Measurements from ENCODE around the gene AHDC1. TPM values are rescaled to one million over a fixed set of nuclear protein-coding genes. Genes with fewer than 3 reads are reported as not detected.

Gene AHDC1
- total and polyA plus RNA-seq, 7 donors = 1.8 to 34.1 (median 12.1) TPM

DNA sequence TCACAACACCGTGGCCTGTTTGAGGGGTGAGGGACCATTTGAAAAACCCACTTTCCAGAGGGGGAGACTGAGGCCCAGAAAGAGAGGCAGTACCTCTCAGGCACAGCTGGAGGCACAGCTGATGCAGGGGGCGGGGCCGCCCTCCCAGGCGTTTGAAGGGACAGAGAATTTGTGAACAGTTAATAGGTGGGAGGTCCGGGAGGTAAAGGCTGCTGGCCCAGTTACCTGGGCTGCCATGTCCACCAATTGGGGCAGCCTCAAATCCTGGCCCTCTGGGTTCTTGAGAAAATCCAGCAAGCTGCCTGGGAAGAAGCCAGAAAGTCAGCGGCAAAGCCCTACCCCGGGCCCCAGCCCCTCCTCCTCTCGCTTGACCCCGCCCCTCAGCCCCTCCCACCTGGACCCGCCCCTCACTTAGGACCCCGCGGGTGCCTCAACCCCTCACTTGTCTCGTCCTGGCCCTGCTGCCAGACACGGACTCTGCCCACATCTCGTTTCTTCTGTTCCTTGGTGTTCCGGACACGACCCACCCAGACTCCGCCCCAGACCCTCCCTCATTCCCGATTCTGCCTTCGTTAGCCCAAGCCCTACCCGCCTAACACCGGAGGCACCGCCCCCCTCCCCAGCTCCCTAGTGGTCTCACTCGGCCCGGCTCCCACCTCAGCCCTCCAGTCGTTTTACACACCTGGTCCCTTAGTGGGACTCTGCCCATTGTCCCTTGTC, 10.8 kb upstream of the AHDC1 start:
- peaks cover 0 to 10% (median 7%) of the 10 kb centered on the region in 4 donors for H3K4me1 ChIP-seq
- H3K27me3 ChIP-seq = no peaks in the 10 kb centered on the region
- H3K36me3 ChIP-seq = no peaks in the 10 kb centered on the region
- H3K27ac ChIP-seq = no peak overlapping the region
- no peak overlapping the region for H3K4me3 ChIP-seq
- TF ChIP-seq, protein P1, sequence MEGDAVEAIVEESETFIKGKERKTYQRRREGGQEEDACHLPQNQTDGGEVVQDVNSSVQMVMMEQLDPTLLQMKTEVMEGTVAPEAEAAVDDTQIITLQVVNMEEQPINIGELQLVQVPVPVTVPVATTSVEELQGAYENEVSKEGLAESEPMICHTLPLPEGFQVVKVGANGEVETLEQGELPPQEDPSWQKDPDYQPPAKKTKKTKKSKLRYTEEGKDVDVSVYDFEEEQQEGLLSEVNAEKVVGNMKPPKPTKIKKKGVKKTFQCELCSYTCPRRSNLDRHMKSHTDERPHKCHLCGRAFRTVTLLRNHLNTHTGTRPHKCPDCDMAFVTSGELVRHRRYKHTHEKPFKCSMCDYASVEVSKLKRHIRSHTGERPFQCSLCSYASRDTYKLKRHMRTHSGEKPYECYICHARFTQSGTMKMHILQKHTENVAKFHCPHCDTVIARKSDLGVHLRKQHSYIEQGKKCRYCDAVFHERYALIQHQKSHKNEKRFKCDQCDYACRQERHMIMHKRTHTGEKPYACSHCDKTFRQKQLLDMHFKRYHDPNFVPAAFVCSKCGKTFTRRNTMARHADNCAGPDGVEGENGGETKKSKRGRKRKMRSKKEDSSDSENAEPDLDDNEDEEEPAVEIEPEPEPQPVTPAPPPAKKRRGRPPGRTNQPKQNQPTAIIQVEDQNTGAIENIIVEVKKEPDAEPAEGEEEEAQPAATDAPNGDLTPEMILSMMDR (IDR thresholded peaks at IDR 0.05) = no peak
- TF ChIP-seq POLR2A (IDR thresholded peaks at IDR 0.05) = no peak
- no peak for TF ChIP-seq POLR2AphosphoS5 (IDR thresholded peaks at IDR 0.05)
- no peak for TF ChIP-seq EP300 (IDR thresholded peaks at IDR 0.05)
- DNase-seq = no peak
- no peaks in the 10 kb centered on the region for H3K9me3 ChIP-seq
- WGBS, 2 donors = 26 to 45% methylated on average over 26 of the region's 26 CpGs
- intact Hi-C loops (cut with DNase I) = no loop called here

GRCh38 chr1:27614043-27614624, 10.2 kb upstream of the AHDC1 start:
- DNase-seq = no peak
- Histone ChIP-seq H3K4me1 (peaks cover 0 to 10% (median 7%) of the 10 kb centered on the region in 4 donors), H3K27me3 (no peaks in the 10 kb centered on the region), H3K27ac (no peak overlapping the region), H3K36me3 (no peaks in the 10 kb centered on the region), H3K9me3 (no peaks in the 10 kb centered on the region), H3K4me3 (no peak overlapping the region)
- intact Hi-C loops (cut with DNase I) = no loop called here
- no peak for TF ChIP-seq EP300 (IDR thresholded peaks at IDR 0.05)
- TF ChIP-seq POLR2A (IDR thresholded peaks at IDR 0.05) = no peak
- TF ChIP-seq, protein P1 (IDR thresholded peaks at IDR 0.05) = no peak
- no peak for TF ChIP-seq POLR2AphosphoS5 (IDR thresholded peaks at IDR 0.05)
- WGBS, 2 donors = 70 to 79% methylated on average over 16 of the region's 16 CpGs

DNA sequence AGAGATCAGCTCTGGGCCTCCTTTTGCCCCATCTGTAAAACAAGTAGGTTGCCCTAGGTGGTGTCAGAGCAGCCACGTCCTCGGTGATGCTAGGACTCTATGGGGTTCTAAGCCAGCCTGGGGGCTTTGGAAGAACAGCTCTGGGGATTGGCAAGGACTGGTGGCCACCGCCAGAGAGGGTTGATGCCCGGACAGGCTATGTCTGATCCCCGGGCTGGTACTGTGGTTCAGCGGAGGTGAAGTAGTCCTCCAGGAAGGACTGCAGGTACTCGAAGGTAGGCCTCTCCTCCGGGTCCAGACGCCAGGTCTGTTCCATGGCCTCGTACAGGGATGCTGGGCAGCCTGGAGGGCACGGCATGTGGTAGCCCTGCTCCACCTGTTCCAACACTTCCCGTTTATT, 8.8 kb upstream of the AHDC1 start:
- DNase-seq = no peak
- H3K4me1 ChIP-seq = peaks cover 0 to 10% (median 7%) of the 10 kb centered on the region in 4 donors
- intact Hi-C loops (cut with DNase I) = no loop called here
- no peak overlapping the region for H3K27ac ChIP-seq
- WGBS, 2 donors = 87 to 93% methylated on average over 12 of the region's 12 CpGs
- no peaks in the 10 kb centered on the region for H3K9me3 ChIP-seq
- H3K27me3 ChIP-seq = no peaks in the 10 kb centered on the region
- TF ChIP-seq, protein P1 (IDR thresholded peaks at IDR 0.05) = no peak
- TF ChIP-seq EP300 (IDR thresholded peaks at IDR 0.05) = no peak
- TF ChIP-seq POLR2AphosphoS5 (IDR thresholded peaks at IDR 0.05) = no peak
- TF ChIP-seq POLR2A (IDR thresholded peaks at IDR 0.05) = no peak
- no peaks in the 10 kb centered on the region for H3K36me3 ChIP-seq
- H3K4me3 ChIP-seq = no peak overlapping the region

DNA sequence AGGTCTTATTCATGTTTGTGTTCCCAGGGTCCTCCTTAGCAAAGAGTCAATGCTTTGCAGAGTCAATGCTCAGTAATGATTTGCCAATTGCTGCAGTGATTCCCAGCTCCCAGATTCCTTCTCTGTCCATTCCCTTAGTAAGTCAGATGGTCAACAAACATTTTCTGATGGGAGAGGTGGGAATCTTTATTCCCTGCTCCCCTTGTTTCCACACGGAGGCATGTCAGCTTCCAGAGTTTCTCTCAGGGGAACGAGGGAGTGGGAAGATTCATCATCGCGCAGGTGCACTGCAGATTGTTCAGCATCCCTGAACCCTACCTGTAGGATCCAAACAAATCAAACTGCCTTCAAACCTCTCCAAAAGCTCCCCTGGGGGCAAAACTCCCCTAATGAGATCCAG, 7.5 kb upstream of the AHDC1 start:
- intact Hi-C loops (cut with DNase I) = no loop called here
- no peak overlapping the region for H3K4me3 ChIP-seq
- H3K27me3 ChIP-seq = no peaks in the 10 kb centered on the region
- no peak overlapping the region for H3K27ac ChIP-seq
- no peak for TF ChIP-seq POLR2A (IDR thresholded peaks at IDR 0.05)
- TF ChIP-seq, protein P1 (IDR thresholded peaks at IDR 0.05) = no peak
- TF ChIP-seq EP300 (IDR thresholded peaks at IDR 0.05) = no peak
- TF ChIP-seq POLR2AphosphoS5 (IDR thresholded peaks at IDR 0.05) = no peak
- no peak for DNase-seq
- no peaks in the 10 kb centered on the region for H3K36me3 ChIP-seq
- H3K9me3 ChIP-seq = no peaks in the 10 kb centered on the region
- H3K4me1 ChIP-seq = peaks cover 0 to 12% (median 8%) of the 10 kb centered on the region in 4 donors
- 80 to 91% methylated on average over 4 of the region's 4 CpGs for WGBS, 2 donors

Measured in sigmoid colon (tissue), 7 donors.